Measurements from ENCODE around the gene ANKS6.
A peak's percentile ranks its signal among the peaks of the same experiment; 100 is the strongest.

Gene ANKS6

GRCh38 chr9:98709968-98710965 lies 86.1 kb downstream of the ANKS6 start:
- H3K79me2 ChIP-seq (ENCODE audit: control insufficient read depth, insufficient read depth, low read length, unreplicated experiment): no peaks in the 10 kb centered on the region
- H3K27ac ChIP-seq (ENCODE audit: low read depth, low read length): no peak overlapping the region
- H3K4me1 ChIP-seq (ENCODE audit: control insufficient read depth, insufficient read depth, low read length, unreplicated experiment): peaks cover 5% of the 10 kb centered on the region
- H2AFZ ChIP-seq (ENCODE audit: low read length, unreplicated experiment): no peak overlapping the region
- H3K36me3 ChIP-seq (ENCODE audit: insufficient read depth, low read length): no peaks in the 10 kb centered on the region
- H3K4me3 ChIP-seq (ENCODE audit: low read depth, low read length): no peak overlapping the region; the same call in 1 of the 2 replicates
- H3K27me3 ChIP-seq (ENCODE audit: insufficient read depth, low read length): peaks cover 69% of the 10 kb centered on the region

- no peaks in the 10 kb centered on the region for H3K36me3 ChIP-seq (ENCODE audit: insufficient read depth, low read length)
- H3K27ac ChIP-seq (ENCODE audit: low read depth, low read length): no peak within 1 kb of the TSS
- peak within 1 kb of the TSS; percentile 70 for H3K4me3 ChIP-seq (ENCODE audit: low read depth, low read length)
- peaks cover 5% of the 10 kb centered on the region for H3K4me1 ChIP-seq (ENCODE audit: control insufficient read depth, insufficient read depth, low read length, unreplicated experiment)
- no peak within 1 kb of the TSS for H2AFZ ChIP-seq (ENCODE audit: low read length, unreplicated experiment)
- no peaks in the 10 kb centered on the region for H3K79me2 ChIP-seq (ENCODE audit: control insufficient read depth, insufficient read depth, low read length, unreplicated experiment)
- H3K27me3 ChIP-seq (ENCODE audit: insufficient read depth, low read length): peaks cover 66% of the 10 kb centered on the region
Measured at GRCh38 chr9:98708933-98709911, 87.1 kb downstream of the ANKS6 start, which contains the start of gene GABBR2. GABBR2 (minus strand) TSS chr9:98708935; CDS start chr9:98708737, 198 bp downstream.

GRCh38 chr9:98708103-98708932 lies 88.0 kb downstream of the ANKS6 start:
- Histone ChIP-seq H3K4me1 (ENCODE audit: control insufficient read depth, insufficient read depth, low read length, unreplicated experiment) (peaks cover 5% of the 10 kb centered on the region), H3K4me3 (ENCODE audit: low read depth, low read length) (peak overlapping the region; percentile 70), H3K27me3 (ENCODE audit: insufficient read depth, low read length) (peaks cover 65% of the 10 kb centered on the region), H3K79me2 (ENCODE audit: control insufficient read depth, insufficient read depth, low read length, unreplicated experiment) (no peaks in the 10 kb centered on the region), H3K36me3 (ENCODE audit: insufficient read depth, low read length) (no peaks in the 10 kb centered on the region), H3K27ac (ENCODE audit: low read depth, low read length) (no peak overlapping the region), H2AFZ (ENCODE audit: low read length, unreplicated experiment) (no peak overlapping the region)

- Histone ChIP-seq H2AFZ (ENCODE audit: low read length, unreplicated experiment) (no peak overlapping the region), H3K27me3 (ENCODE audit: insufficient read depth, low read length) (peaks cover 62% of the 10 kb centered on the region), H3K27ac (ENCODE audit: low read depth, low read length) (no peak overlapping the region), H3K4me1 (ENCODE audit: control insufficient read depth, insufficient read depth, low read length, unreplicated experiment) (peaks cover 5% of the 10 kb centered on the region), H3K4me3 (ENCODE audit: low read depth, low read length) (peak overlapping the region; percentile 64), H3K36me3 (ENCODE audit: insufficient read depth, low read length) (no peaks in the 10 kb centered on the region), H3K79me2 (ENCODE audit: control insufficient read depth, insufficient read depth, low read length, unreplicated experiment) (no peaks in the 10 kb centered on the region)
Measured at GRCh38 chr9:98707166-98708102, 88.9 kb downstream of the ANKS6 start.

- Histone ChIP-seq H2AFZ (ENCODE audit: low read length, unreplicated experiment) (no peak overlapping the region), H3K4me3 (ENCODE audit: low read depth, low read length) (peak overlapping the region; percentile 64), H3K27ac (ENCODE audit: low read depth, low read length) (no peak overlapping the region), H3K4me1 (ENCODE audit: control insufficient read depth, insufficient read depth, low read length, unreplicated experiment) (peaks cover 5% of the 10 kb centered on the region), H3K27me3 (ENCODE audit: insufficient read depth, low read length) (peaks cover 55% of the 10 kb centered on the region), H3K79me2 (ENCODE audit: control insufficient read depth, insufficient read depth, low read length, unreplicated experiment) (no peaks in the 10 kb centered on the region), H3K36me3 (ENCODE audit: insufficient read depth, low read length) (no peaks in the 10 kb centered on the region)
Measured at GRCh38 chr9:98706651-98707165, 89.6 kb downstream of the ANKS6 start.

- H3K4me3 ChIP-seq (ENCODE audit: low read depth, low read length): no peak overlapping the region
- no peak overlapping the region for H3K27ac ChIP-seq (ENCODE audit: low read depth, low read length)
- no peaks in the 10 kb centered on the region for H3K36me3 ChIP-seq (ENCODE audit: insufficient read depth, low read length)
- peaks cover 5% of the 10 kb centered on the region for H3K4me1 ChIP-seq (ENCODE audit: control insufficient read depth, insufficient read depth, low read length, unreplicated experiment)
- H3K27me3 ChIP-seq (ENCODE audit: insufficient read depth, low read length): peaks cover 46% of the 10 kb centered on the region
- no peaks in the 10 kb centered on the region for H3K79me2 ChIP-seq (ENCODE audit: control insufficient read depth, insufficient read depth, low read length, unreplicated experiment)
- no peak overlapping the region for H2AFZ ChIP-seq (ENCODE audit: low read length, unreplicated experiment)
Measured at GRCh38 chr9:98702835-98703380, 93.4 kb downstream of the ANKS6 start.

GRCh38 chr9:98702340-98702739 lies 94.0 kb downstream of the ANKS6 start:
- H2AFZ ChIP-seq (ENCODE audit: low read length, unreplicated experiment): no peak overlapping the region
- H3K36me3 ChIP-seq (ENCODE audit: insufficient read depth, low read length): no peaks in the 10 kb centered on the region
- no peak overlapping the region for H3K4me3 ChIP-seq (ENCODE audit: low read depth, low read length)
- H3K4me1 ChIP-seq (ENCODE audit: control insufficient read depth, insufficient read depth, low read length, unreplicated experiment): peaks cover 5% of the 10 kb centered on the region
- peaks cover 40% of the 10 kb centered on the region for H3K27me3 ChIP-seq (ENCODE audit: insufficient read depth, low read length)
- no peaks in the 10 kb centered on the region for H3K79me2 ChIP-seq (ENCODE audit: control insufficient read depth, insufficient read depth, low read length, unreplicated experiment)
- H3K27ac ChIP-seq (ENCODE audit: low read depth, low read length): no peak overlapping the region

GRCh38 chr9:98701576-98701975 lies 94.8 kb downstream of the ANKS6 start:
- no peaks in the 10 kb centered on the region for H3K79me2 ChIP-seq (ENCODE audit: control insufficient read depth, insufficient read depth, low read length, unreplicated experiment)
- H3K27me3 ChIP-seq (ENCODE audit: insufficient read depth, low read length): peaks cover 40% of the 10 kb centered on the region

GRCh38 chr9:98700801-98701200 lies 95.6 kb downstream of the ANKS6 start:
- Histone ChIP-seq H3K27ac (ENCODE audit: low read depth, low read length) (no peak overlapping the region), H3K36me3 (ENCODE audit: insufficient read depth, low read length) (no peaks in the 10 kb centered on the region), H3K79me2 (ENCODE audit: control insufficient read depth, insufficient read depth, low read length, unreplicated experiment) (no peaks in the 10 kb centered on the region), H3K4me3 (ENCODE audit: low read depth, low read length) (no peak overlapping the region), H2AFZ (ENCODE audit: low read length, unreplicated experiment) (no peak overlapping the region), H3K4me1 (ENCODE audit: control insufficient read depth, insufficient read depth, low read length, unreplicated experiment) (no peaks in the 10 kb centered on the region), H3K27me3 (ENCODE audit: insufficient read depth, low read length) (peaks cover 43% of the 10 kb centered on the region)

More at GRCh38 chr9:98701576-98701975, 94.8 kb downstream of the ANKS6 start:
- H3K36me3 ChIP-seq (ENCODE audit: insufficient read depth, low read length): no peaks in the 10 kb centered on the region
- H3K4me1 ChIP-seq (ENCODE audit: control insufficient read depth, insufficient read depth, low read length, unreplicated experiment): peaks cover 1% of the 10 kb centered on the region
- H3K4me3 ChIP-seq (ENCODE audit: low read depth, low read length): no peak overlapping the region
- no peak overlapping the region for H2AFZ ChIP-seq (ENCODE audit: low read length, unreplicated experiment)
- H3K27ac ChIP-seq (ENCODE audit: low read depth, low read length): no peak overlapping the region

Measured in ACC112 (cell line).